Measurements from ENCODE around the gene GPR82. TPM values are rescaled to one million over a fixed set of nuclear protein-coding genes. Genes with fewer than 3 reads are reported as not detected.
A peak's percentile ranks its signal among the peaks of the same experiment; 100 is the strongest.

GPR82 gene
- total and polyA plus RNA-seq, 11 donors: 0.04 to 0.35 (median 0.08) TPM; not detected in 4

DNA sequence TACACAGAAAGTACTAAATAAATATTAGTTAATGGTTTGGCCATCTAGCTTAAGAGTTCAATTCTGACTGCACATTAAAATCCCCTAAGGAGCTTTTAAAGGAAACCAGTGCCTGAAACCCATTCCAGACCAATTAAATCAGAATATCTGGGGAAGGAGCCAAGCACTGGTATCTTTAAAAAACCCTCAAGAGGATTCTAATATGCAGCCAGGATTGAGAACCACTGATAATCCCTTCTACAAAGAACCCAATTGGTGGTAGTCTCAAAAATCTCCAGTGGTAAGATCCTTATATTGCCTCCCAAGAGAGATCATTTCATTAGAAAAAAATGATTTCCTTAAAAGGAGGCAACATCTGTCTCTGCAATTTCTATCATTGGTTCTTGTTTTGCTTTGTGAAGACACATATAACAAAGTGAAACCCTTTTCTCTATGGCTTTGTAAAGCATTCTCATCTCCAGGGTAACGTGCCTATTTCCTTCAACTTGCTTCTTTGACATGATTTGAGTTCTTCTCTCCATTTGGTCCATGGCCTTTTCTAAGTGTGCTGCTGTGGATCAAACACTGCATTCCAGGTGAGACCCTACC lies 31.7 kb upstream of the GPR82 start:
- Histone ChIP-seq H3K27me3 (peaks cover 0 to 7% (median 0%) of the 10 kb centered on the region in 9 donors), H3K9me3 (no peaks in the 10 kb centered on the region), H3K4me3 (peak overlapping the region in 4 of 12 donors; percentile 7 to 22 (median 14)), H3K27ac (peak overlapping the region in 3 of 12 donors; percentile 7 to 65 (median 61)), H3K4me1 (peaks cover 0 to 42% (median 2%) of the 10 kb centered on the region in 12 donors), H3K36me3 (no peaks in the 10 kb centered on the region)
- no peak for DNase-seq
- no peak for TF ChIP-seq POLR2A (IDR thresholded peaks at IDR 0.05)
- TF ChIP-seq, protein P1, sequence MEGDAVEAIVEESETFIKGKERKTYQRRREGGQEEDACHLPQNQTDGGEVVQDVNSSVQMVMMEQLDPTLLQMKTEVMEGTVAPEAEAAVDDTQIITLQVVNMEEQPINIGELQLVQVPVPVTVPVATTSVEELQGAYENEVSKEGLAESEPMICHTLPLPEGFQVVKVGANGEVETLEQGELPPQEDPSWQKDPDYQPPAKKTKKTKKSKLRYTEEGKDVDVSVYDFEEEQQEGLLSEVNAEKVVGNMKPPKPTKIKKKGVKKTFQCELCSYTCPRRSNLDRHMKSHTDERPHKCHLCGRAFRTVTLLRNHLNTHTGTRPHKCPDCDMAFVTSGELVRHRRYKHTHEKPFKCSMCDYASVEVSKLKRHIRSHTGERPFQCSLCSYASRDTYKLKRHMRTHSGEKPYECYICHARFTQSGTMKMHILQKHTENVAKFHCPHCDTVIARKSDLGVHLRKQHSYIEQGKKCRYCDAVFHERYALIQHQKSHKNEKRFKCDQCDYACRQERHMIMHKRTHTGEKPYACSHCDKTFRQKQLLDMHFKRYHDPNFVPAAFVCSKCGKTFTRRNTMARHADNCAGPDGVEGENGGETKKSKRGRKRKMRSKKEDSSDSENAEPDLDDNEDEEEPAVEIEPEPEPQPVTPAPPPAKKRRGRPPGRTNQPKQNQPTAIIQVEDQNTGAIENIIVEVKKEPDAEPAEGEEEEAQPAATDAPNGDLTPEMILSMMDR (IDR thresholded peaks at IDR 0.05): no peak
- intact Hi-C loops (cut with DNase I): no loop called here
- WGBS, 4 donors: 35 to 59% (median 48%) methylated on average over 1 of the region's 1 CpG
- peak in 2 of 4 donors; percentile 54 to 78 for ATAC-seq

DNA sequence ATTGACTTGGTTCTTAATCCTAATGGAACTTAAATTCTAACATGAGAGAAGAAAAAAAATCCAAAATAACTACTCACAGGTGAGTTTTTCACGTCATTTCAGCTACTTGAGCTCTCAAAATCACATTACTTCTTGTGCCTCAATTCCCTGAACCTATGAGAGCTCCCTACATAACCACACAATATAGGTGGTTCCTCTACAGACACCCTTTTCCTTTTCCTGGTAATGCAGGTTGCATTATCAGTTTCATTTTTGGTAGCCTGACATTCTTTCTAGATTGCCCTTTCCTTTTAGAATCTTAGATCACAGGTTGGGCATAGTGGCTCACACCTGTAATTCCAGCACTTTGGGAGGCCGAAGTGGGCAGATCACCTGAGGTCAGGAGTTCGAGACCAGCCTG lies 31.0 kb upstream of the GPR82 start:
- H3K27me3 ChIP-seq: peaks cover 0 to 7% (median 0%) of the 10 kb centered on the region in 9 donors
- intact Hi-C loops (cut with DNase I): no loop called here
- no peaks in the 10 kb centered on the region for H3K36me3 ChIP-seq
- DNase-seq (no peak), ATAC-seq (no peak)
- H3K9me3 ChIP-seq: no peaks in the 10 kb centered on the region
- peak overlapping the region in 3 of 12 donors; percentile 7 to 65 (median 61) for H3K27ac ChIP-seq
- H3K4me3 ChIP-seq: no peak overlapping the region
- TF ChIP-seq, protein P1 (IDR thresholded peaks at IDR 0.05): no peak
- no peak for TF ChIP-seq POLR2A (IDR thresholded peaks at IDR 0.05)
- H3K4me1 ChIP-seq: peaks cover 0 to 42% (median 2%) of the 10 kb centered on the region in 12 donors
- WGBS, 4 donors: 72 to 98% (median 88%) methylated on average over 3 of the region's 3 CpGs

DNA sequence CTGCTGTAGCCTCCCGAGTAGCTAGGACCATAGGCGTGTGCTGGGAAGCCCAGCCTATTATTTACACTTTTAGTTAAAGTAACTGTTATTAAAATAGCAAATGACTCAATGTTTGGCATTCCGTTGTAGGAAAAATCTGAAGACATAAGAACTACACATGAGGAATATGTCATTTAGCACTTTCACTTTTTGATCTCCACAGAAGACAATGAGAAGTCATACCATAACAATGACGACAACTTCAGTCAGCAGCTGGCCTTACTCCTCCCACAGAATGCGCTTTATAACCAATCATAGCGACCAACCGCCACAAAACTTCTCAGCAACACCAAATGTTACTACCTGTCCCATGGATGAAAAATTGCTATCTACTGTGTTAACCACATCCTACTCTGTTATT lies 28.6 kb upstream of the GPR82 start:
- peaks cover 0 to 7% (median 0%) of the 10 kb centered on the region in 9 donors for H3K27me3 ChIP-seq
- no peak for DNase-seq
- no peak overlapping the region for H3K4me3 ChIP-seq
- peak in 1 of 4 donors; percentile 24 for ATAC-seq
- no peak overlapping the region for H3K27ac ChIP-seq
- intact Hi-C loops (cut with DNase I): no loop called here
- H3K9me3 ChIP-seq: no peaks in the 10 kb centered on the region
- 68 to 85% (median 72%) methylated on average over 7 of the region's 7 CpGs for WGBS, 4 donors
- TF ChIP-seq, protein P1 (IDR thresholded peaks at IDR 0.05): no peak
- no peak for TF ChIP-seq POLR2A (IDR thresholded peaks at IDR 0.05)
- no peaks in the 10 kb centered on the region for H3K36me3 ChIP-seq
- peaks cover 0 to 38% (median 2%) of the 10 kb centered on the region in 12 donors for H3K4me1 ChIP-seq

DNA sequence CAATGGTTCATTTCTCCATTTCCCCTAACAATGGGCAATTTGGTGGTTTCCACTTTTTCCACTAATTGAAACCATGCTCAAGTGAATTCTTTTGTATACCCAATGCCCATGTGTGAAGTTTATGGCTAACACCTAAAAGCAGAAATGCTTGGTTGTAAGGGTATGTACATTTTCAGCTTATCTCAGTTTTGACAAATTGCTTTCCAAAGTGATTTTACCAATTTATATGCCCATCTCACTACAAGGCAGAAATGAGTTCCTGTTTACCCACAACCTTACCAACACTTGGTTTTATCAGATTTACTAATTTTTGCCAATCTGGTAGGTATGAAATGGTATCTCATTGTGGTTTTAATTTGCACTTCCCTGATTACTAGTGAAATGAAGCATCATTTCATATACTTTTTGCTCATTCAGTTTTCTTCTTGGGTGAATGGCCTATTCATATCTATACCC lies 20.4 kb upstream of the GPR82 start:
- ATAC-seq (no peak), DNase-seq (no peak)
- Histone ChIP-seq H3K9me3 (no peaks in the 10 kb centered on the region), H3K4me3 (no peak overlapping the region), H3K27me3 (no peaks in the 10 kb centered on the region), H3K4me1 (peaks cover 0 to 21% (median 0%) of the 10 kb centered on the region in 12 donors), H3K27ac (no peak overlapping the region), H3K36me3 (no peaks in the 10 kb centered on the region)
- intact Hi-C loops (cut with DNase I): no loop called here
- no peak for TF ChIP-seq POLR2A (IDR thresholded peaks at IDR 0.05)
- TF ChIP-seq, protein P1 (IDR thresholded peaks at IDR 0.05): no peak

Measured in heart left ventricle (tissue), 16 donors.